A673 (cell line): ENCODE data around the gene SEMA6B. TPM values are rescaled to one million over a fixed set of nuclear protein-coding genes. Genes with fewer than 3 reads are reported as not detected.

Source experiments
- BruUV-seq: library from RNA; stranded (reverse); fragments of 400-500 nt; replicated peaks from 2 replicates; lab custom pipeline; 2021; lab: Mats Ljungman, UMichigan
- CTCF ChIA-PET: fragments of 300-600 bp; sonication (Branson Sonifier 250); formaldehyde crosslinking; loops from one replicate; lab custom pipeline; 2022; ENCODE audit warnings: antibody characterized with exemption; lab: Charles Lee
- POLR2A ChIA-PET: fragments of 300-600 bp; sonication (Branson Sonifier 250); formaldehyde crosslinking; loops from one replicate; lab custom pipeline; 2022; ENCODE audit warnings: antibody characterized with exemption; ENCODE audit not compliant: low non-redundant PET; lab: Charles Lee
- DNase-seq: peaks from one replicate; pipeline ENCODE4 v3.0.0-alpha.2; 2015; ENCODE audit warnings: low spot score
- H3K27ac ChIP-seq: fragments of 200-600 bp; sonication (generic); 2 replicates; pipeline ENCODE4 v1.5.1; 2016; ENCODE audit warnings: mixed run types, low read depth, mild to moderate bottlenecking, mixed read lengths, antibody characterized with exemption, low read length; ENCODE audit not compliant: poor library complexity, severe bottlenecking
- H3K27me3 ChIP-seq: fragments of 200-600 bp; sonication (generic); replicated peaks from 2 replicates; pipeline ENCODE4 v1.6.1; 2017; ENCODE audit warnings: mixed run types, low read depth, mild to moderate bottlenecking, mixed read lengths, antibody characterized with exemption, low read length; ENCODE audit not compliant: insufficient read depth, poor library complexity
- H3K36me3 ChIP-seq: fragments of 200-600 bp; sonication (generic); 2 replicates; pipeline ENCODE4 v1.6.1; 2016; ENCODE audit warnings: mixed run types, mild to moderate bottlenecking, mixed read lengths, antibody characterized with exemption, low read length; ENCODE audit not compliant: insufficient read depth, poor library complexity, severe bottlenecking
- H3K4me1 ChIP-seq: fragments of 200-600 bp; sonication (generic); 2 replicates; pipeline ENCODE4 v1.6.1; 2017; ENCODE audit warnings: mixed run types, mild to moderate bottlenecking, mixed read lengths, antibody characterized with exemption, low read length; ENCODE audit not compliant: insufficient read depth, poor library complexity, severe bottlenecking
- H3K4me3 ChIP-seq: fragments of 200-600 bp; sonication (generic); 2 replicates; pipeline ENCODE4 v1.5.1; 2016; ENCODE audit warnings: low read depth, mixed run types, mild to moderate bottlenecking, mixed read lengths, low read length; ENCODE audit not compliant: poor library complexity, severe bottlenecking
- H3K9me3 ChIP-seq: fragments of 200-600 bp; sonication (generic); 2 replicates; pipeline ENCODE4 v1.6.1; 2016; ENCODE audit warnings: mixed run types, low read depth, mild to moderate bottlenecking, mixed read lengths, antibody characterized with exemption, low read length; ENCODE audit not compliant: poor library complexity, severe bottlenecking
- EZH2 ChIP-seq: fragments of 200-600 bp; sonication (generic); IDR thresholded peaks from 2 replicates; pipeline ENCODE4 v1.6.1; 2017; ENCODE audit warnings: borderline replicate concordance, low read depth, mild to moderate bottlenecking, mixed read lengths, antibody characterized with exemption, low read length; ENCODE audit not compliant: poor library complexity, severe bottlenecking
- intact Hi-C: fragments of 100-400 bp; cut with micrococcal nuclease; formaldehyde crosslinking; loops from one replicate; pipeline ENCODE4 v1.10.0; 2022; ENCODE audit not compliant: unreplicated experiment
- total RNA-seq: library from RNA; stranded (reverse); gene quantifications from 2 replicates; pipeline ENCODE4 v1.2.3, GENCODE V29; 2021
- TF ChIP-seq, protein P1 (sequence below): fragments of 300-800, 200-600 bp; sonication (generic); conservative IDR thresholded peaks from 2 replicates; pipeline ENCODE4 v1.5.1; 2017; ENCODE audit warnings: low read depth, mild to moderate bottlenecking, antibody characterized with exemption, low read length, moderate library complexity, mixed read lengths

SEMA6B gene
- total RNA-seq, 1 experiment from 2014 or later = 9.2 TPM

GRCh38 chr19:4515732-4516131, 43.8 kb downstream of the SEMA6B start:
- no peaks in the 10 kb centered on the region for H3K27me3 ChIP-seq
- no peaks in the 10 kb centered on the region for H3K9me3 ChIP-seq
- H3K4me1 ChIP-seq = no peaks in the 10 kb centered on the region
- DNase-seq = no peak
- intact Hi-C loops = no loop called here
- no peak overlapping the region for H3K27ac ChIP-seq
- no peaks in the 10 kb centered on the region for H3K36me3 ChIP-seq
- ChIA-PET CTCF (interaction anchor here (0.6 to 0.7 kb wide), 2 partner anchors 9 to 10 kb away, joined by 3 read pairs; no protein-coding TSS in a partner anchor), POLR2A (no interaction called here)
- BruUV-seq = no TSS peak
- TF ChIP-seq EZH2 = no peak
- TF ChIP-seq, protein P1, sequence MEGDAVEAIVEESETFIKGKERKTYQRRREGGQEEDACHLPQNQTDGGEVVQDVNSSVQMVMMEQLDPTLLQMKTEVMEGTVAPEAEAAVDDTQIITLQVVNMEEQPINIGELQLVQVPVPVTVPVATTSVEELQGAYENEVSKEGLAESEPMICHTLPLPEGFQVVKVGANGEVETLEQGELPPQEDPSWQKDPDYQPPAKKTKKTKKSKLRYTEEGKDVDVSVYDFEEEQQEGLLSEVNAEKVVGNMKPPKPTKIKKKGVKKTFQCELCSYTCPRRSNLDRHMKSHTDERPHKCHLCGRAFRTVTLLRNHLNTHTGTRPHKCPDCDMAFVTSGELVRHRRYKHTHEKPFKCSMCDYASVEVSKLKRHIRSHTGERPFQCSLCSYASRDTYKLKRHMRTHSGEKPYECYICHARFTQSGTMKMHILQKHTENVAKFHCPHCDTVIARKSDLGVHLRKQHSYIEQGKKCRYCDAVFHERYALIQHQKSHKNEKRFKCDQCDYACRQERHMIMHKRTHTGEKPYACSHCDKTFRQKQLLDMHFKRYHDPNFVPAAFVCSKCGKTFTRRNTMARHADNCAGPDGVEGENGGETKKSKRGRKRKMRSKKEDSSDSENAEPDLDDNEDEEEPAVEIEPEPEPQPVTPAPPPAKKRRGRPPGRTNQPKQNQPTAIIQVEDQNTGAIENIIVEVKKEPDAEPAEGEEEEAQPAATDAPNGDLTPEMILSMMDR = no peak
- H3K4me3 ChIP-seq = no peak overlapping the region

DNA sequence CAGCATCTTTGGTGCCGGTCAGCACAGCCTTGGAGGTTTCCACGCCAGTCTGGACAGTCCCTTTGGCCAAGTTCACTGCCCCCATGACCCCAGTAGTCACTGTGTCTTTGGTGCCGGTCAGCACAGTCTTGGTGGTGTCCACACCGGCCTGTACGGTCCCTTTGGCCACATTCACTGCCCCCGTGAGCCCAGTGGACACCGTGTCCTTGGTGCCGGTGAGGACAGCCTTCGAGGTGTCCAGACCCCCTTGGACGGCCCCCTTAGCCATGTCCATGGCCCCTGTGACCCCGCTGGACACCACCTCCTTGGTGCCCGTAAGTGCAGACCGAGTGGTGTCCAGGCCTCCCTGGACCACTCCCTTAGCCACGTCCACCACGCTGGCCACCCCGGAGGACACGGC, 46.2 kb downstream of the SEMA6B start:
- no peak for DNase-seq
- Histone ChIP-seq H3K27ac (no peak overlapping the region), H3K9me3 (no peaks in the 10 kb centered on the region), H3K36me3 (no peaks in the 10 kb centered on the region), H3K4me3 (no peak overlapping the region), H3K27me3 (no peaks in the 10 kb centered on the region), H3K4me1 (no peaks in the 10 kb centered on the region)
- ChIA-PET CTCF (no interaction called here), POLR2A (no interaction called here)
- TF ChIP-seq, protein P1 = no peak
- TF ChIP-seq EZH2 = no peak
- intact Hi-C loops = no loop called here
- BruUV-seq = no TSS peak

- CTCF ChIA-PET = no interaction called here
- DNase-seq = no peak
- H3K9me3 ChIP-seq = no peaks in the 10 kb centered on the region
- H3K4me1 ChIP-seq = no peaks in the 10 kb centered on the region
- POLR2A ChIA-PET = no interaction called here
- BruUV-seq = no TSS peak
- H3K4me3 ChIP-seq = no peak overlapping the region
- H3K27ac ChIP-seq = no peak overlapping the region
- H3K36me3 ChIP-seq = no peaks in the 10 kb centered on the region
- no peaks in the 10 kb centered on the region for H3K27me3 ChIP-seq
- intact Hi-C loops = no loop called here
- no peak for TF ChIP-seq EZH2
- TF ChIP-seq, protein P1 = no peak
These were observed 47.4 kb downstream of the SEMA6B start for GRCh38 chr19:4512070-4512469.
